GM23248 (cell line): Measurements from ENCODE around the gene BAHCC1. TPM values are rescaled to one million over a fixed set of nuclear protein-coding genes. Genes with fewer than 3 reads are reported as not detected.
A peak's percentile ranks its signal among the peaks of the same experiment; 100 is the strongest.

Experiments used
- DNase-seq: peaks from one replicate; pipeline ENCODE4 v3.0.0-alpha.2; 2015
- H2AFZ ChIP-seq: fragments of 200-600 bp; sonication (generic); 2 replicates; pipeline ENCODE4 v1.6.1; 2016; ENCODE audit warnings: antibody characterized with exemption
- H3F3A ChIP-seq: fragments of 200-600 bp; sonication (generic); 2 replicates; pipeline ENCODE4 v1.6.1; 2016; ENCODE audit warnings: mild to moderate bottlenecking, antibody characterized with exemption, mixed run types; ENCODE audit not compliant: insufficient read depth
- H3K27ac ChIP-seq: fragments of 200-600 bp; sonication (generic); 2 replicates; pipeline ENCODE4 v1.5.1; 2016; ENCODE audit warnings: mild to moderate bottlenecking
- H3K27me3 ChIP-seq: fragments of 200-600 bp; sonication (generic); replicated peaks from 2 replicates; pipeline ENCODE4 v1.6.1; 2016; ENCODE audit warnings: mild to moderate bottlenecking; ENCODE audit not compliant: insufficient read depth
- H3K36me3 ChIP-seq: fragments of 200-600 bp; sonication (generic); 2 replicates; pipeline ENCODE4 v1.6.1; 2016; ENCODE audit warnings: low read depth, mild to moderate bottlenecking
- H3K4me1 ChIP-seq: fragments of 200-600 bp; sonication (generic); 2 replicates; pipeline ENCODE4 v1.6.1; 2016; ENCODE audit warnings: mild to moderate bottlenecking; ENCODE audit not compliant: insufficient read depth
- H3K4me2 ChIP-seq: fragments of 200-600 bp; sonication (generic); one replicate; pipeline ENCODE4 v1.6.1; 2016; ENCODE audit warnings: mild to moderate bottlenecking; ENCODE audit not compliant: unreplicated experiment
- H3K4me3 ChIP-seq: fragments of 200-600 bp; sonication (generic); 2 replicates; pipeline ENCODE4 v1.5.1; 2016; ENCODE audit warnings: mild to moderate bottlenecking
- H3K79me2 ChIP-seq: fragments of 200-600 bp; sonication (generic); 2 replicates; pipeline ENCODE4 v1.6.1; 2016; ENCODE audit warnings: mild to moderate bottlenecking; ENCODE audit not compliant: insufficient read depth
- H3K9ac ChIP-seq: fragments of 200-600 bp; sonication (generic); 2 replicates; pipeline ENCODE4 v1.6.1; 2016; ENCODE audit warnings: mild to moderate bottlenecking
- H3K9me2 ChIP-seq: fragments of 200-600 bp; sonication (generic); 2 replicates; pipeline ENCODE4 v1.6.1; 2016; ENCODE audit warnings: mixed run types, mild to moderate bottlenecking, moderate library complexity; ENCODE audit not compliant: insufficient read depth
- H3K9me3 ChIP-seq: fragments of 200-600 bp; sonication (generic); one replicate; pipeline ENCODE4 v1.6.1; 2017; ENCODE audit warnings: low read depth
- H4K20me1 ChIP-seq: fragments of 200-600 bp; sonication (generic); 2 replicates; pipeline ENCODE4 v1.6.0; 2016; ENCODE audit not compliant: insufficient read depth
- EZH2 ChIP-seq: fragments of 200-600 bp; sonication (generic); IDR thresholded peaks from 2 replicates; pipeline ENCODE4 v1.6.1; 2018; ENCODE audit warnings: antibody characterized with exemption, mild to moderate bottlenecking; ENCODE audit not compliant: insufficient read depth, poor library complexity, severe bottlenecking
- EZH2phosphoT487 ChIP-seq: fragments of 200-600 bp; sonication (generic); IDR thresholded peaks from 2 replicates; pipeline ENCODE4 v1.6.1; 2018; ENCODE audit warnings: antibody characterized with exemption, moderate library complexity, mild to moderate bottlenecking, low read depth; ENCODE audit not compliant: insufficient read depth
- WGBS, 2 experiments: methylation state at CpG; one replicate each; pipeline ENCODE4 v1.1.6; 2015 to 2017; ENCODE audit warnings: low lambda C conversion rate in 2 of 2, low coverage in 1 of 2; ENCODE audit errors: missing lambda C conversion rate in 2 of 2; 5-methylcytosine and 5-hydroxymethylcytosine counted together
- in situ Hi-C: fragments of 300-500 bp; cut with MboI; formaldehyde crosslinking; loops from 2 replicates; pipeline ENCODE4 v1.15.0; 2020
- polyA plus RNA-seq: library from polyadenylated mRNA; unstranded; fragments of >200 nt; fragmentation: Nextera tagmentation; extraction: Ambion mirVana; gene quantifications from 2 replicates; pipeline ENCODE4 v1.2.1, GENCODE V29; 2016
- total RNA-seq: library from RNA; depleted of rRNA; stranded (reverse); fragments of >200 nt; shearing (Covaris generic); gene quantifications from 2 replicates; pipeline ENCODE4 v1.2.3, GENCODE V29; 2014

The BAHCC1 gene
- total and polyA plus RNA-seq, 2 experiments from 2014 or later, result 1.3 to 3.0 TPM

DNA sequence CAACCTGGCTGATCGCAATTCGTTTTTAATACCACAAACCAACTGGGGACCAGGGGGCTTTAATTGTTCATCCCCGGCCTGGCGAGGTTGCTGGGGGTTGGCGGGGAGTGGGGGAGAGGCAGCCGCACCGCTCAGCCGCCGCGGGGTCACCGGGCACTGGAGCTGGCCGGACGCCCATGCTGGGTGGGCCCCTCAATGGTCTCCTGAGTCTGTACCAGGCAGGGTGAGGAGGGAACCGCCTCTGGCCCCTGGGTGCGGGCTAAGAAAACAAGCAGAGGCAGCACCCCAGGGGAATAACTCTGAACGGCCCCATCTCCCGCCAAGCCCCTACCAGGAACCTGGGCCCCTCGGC lies 73.5 kb downstream of the BAHCC1 start:
- TF ChIP-seq EZH2, result no peak
- no peak for TF ChIP-seq EZH2phosphoT487

DNA sequence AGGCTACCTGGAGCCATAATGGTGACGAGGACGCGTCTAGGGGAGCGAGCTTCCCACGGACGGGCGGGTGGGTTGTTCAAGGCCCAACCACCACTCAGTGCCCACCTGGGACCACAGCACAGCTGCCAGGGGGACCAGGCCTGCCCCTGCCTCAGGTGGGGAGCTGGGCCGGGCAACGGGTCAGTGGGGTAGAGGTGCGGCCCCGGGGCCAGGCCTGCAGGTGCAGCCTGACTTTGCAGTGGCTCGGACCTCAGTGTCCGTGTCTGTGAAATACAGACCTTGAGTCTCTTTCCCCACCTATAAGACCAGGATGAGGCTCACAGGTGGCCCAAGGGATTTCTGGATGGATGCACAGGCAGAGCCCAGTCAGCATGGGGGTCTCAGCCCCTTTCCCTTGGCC lies 74.0 kb downstream of the BAHCC1 start:
- no peaks in the 10 kb centered on the region for H4K20me1 ChIP-seq
- H2AFZ ChIP-seq, result no peak overlapping the region
- peaks cover 13% of the 10 kb centered on the region for H3K4me1 ChIP-seq
- DNase-seq, result no peak
- no peaks in the 10 kb centered on the region for H3K9me3 ChIP-seq
- no peaks in the 10 kb centered on the region for H3K79me2 ChIP-seq
- WGBS, 2 experiments, result 85 to 88% methylated on average over 8 to 13 of the region's 13 CpGs
- in situ Hi-C loops, result no loop called here
- TF ChIP-seq EZH2 (no peak), EZH2phosphoT487 (no peak)
- H3F3A ChIP-seq, result 0 out of 2 replicates have a peak, but pooled peaks cover 9% of the 10 kb centered on the region
- no peak overlapping the region for H3K4me2 ChIP-seq
- H3K36me3 ChIP-seq, result no peaks in the 10 kb centered on the region
- H3K27me3 ChIP-seq, result no peaks in the 10 kb centered on the region
- H3K9ac ChIP-seq, result no peak overlapping the region
- H3K27ac ChIP-seq, result no peak overlapping the region
- H3K9me2 ChIP-seq, result no peaks in the 10 kb centered on the region
- no peak overlapping the region for H3K4me3 ChIP-seq

More for the DNA sequence above, 73.5 kb downstream of the BAHCC1 start:
- H3K27me3 ChIP-seq, result no peaks in the 10 kb centered on the region
- no peak overlapping the region for H3K4me2 ChIP-seq
- H3K36me3 ChIP-seq, result no peaks in the 10 kb centered on the region
- H3F3A ChIP-seq, result 0 out of 2 replicates have a peak, but pooled peaks cover 9% of the 10 kb centered on the region
- H3K4me3 ChIP-seq, result no peak overlapping the region
- no peaks in the 10 kb centered on the region for H4K20me1 ChIP-seq
- peaks cover 13% of the 10 kb centered on the region for H3K4me1 ChIP-seq
- no peak overlapping the region for H3K9ac ChIP-seq
- H3K79me2 ChIP-seq, result no peaks in the 10 kb centered on the region
- no peak overlapping the region for H3K27ac ChIP-seq
- H3K9me2 ChIP-seq, result no peaks in the 10 kb centered on the region
- H3K9me3 ChIP-seq, result no peaks in the 10 kb centered on the region
- in situ Hi-C loops, result no loop called here
- H2AFZ ChIP-seq, result no peak overlapping the region
- 84 to 95% methylated on average over 5 to 18 of the region's 18 CpGs for WGBS, 2 experiments
- DNase-seq, result no peak

DNA sequence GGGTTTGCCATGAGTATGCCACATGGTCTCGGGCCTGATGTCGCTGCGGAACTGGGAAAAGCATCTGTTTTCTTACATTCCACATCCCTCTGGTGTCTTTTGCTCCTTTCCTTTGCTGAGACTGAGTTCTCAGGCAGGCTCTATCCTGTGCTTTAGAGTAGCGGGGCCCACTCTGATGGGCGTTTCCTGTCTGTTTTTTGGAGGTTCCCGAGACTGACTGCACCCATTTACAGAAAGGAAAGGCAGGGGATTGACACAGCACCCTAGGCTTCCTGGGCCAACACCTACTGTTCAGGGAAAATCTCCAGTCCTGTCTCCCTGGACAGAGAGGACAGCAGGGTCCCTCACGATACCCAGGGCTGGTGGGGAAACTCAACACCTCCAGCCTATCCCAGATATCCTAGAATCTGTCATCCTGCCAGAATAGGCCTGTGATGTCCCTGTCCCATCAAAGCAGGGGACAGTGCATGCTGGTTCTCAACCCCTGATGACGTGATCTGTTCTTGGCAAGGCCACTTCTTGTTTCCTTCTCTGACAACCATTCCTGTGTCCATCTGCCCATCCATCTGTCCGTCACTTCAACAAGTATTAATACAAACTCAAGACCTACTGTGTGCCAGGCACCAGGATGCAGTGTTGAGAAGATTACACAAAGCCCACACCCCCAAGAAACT lies 75.2 kb downstream of the BAHCC1 start:
- no peak for TF ChIP-seq EZH2
- no peak for TF ChIP-seq EZH2phosphoT487
- H3K9me2 ChIP-seq, result no peaks in the 10 kb centered on the region
- H3K4me1 ChIP-seq, result peaks cover 13% of the 10 kb centered on the region
- no peak overlapping the region for H3K9ac ChIP-seq
- H3K79me2 ChIP-seq, result no peaks in the 10 kb centered on the region
- in situ Hi-C loops, result loop anchor here (10.0 kb wide), 1 partner anchor 206 kb away; no protein-coding TSS in a partner anchor
- WGBS, 2 experiments, result 94 to 96% methylated on average over 9 of the region's 9 CpGs
- H2AFZ ChIP-seq, result no peak overlapping the region
- no peaks in the 10 kb centered on the region for H3K36me3 ChIP-seq
- no peaks in the 10 kb centered on the region for H4K20me1 ChIP-seq
- H3K27ac ChIP-seq, result no peak overlapping the region
- H3K9me3 ChIP-seq, result no peaks in the 10 kb centered on the region
- no peak overlapping the region for H3K4me3 ChIP-seq
- 0 out of 2 replicates have a peak, but pooled peaks cover 9% of the 10 kb centered on the region for H3F3A ChIP-seq
- no peak overlapping the region for H3K4me2 ChIP-seq
- DNase-seq, result no peak
- no peaks in the 10 kb centered on the region for H3K27me3 ChIP-seq

DNA sequence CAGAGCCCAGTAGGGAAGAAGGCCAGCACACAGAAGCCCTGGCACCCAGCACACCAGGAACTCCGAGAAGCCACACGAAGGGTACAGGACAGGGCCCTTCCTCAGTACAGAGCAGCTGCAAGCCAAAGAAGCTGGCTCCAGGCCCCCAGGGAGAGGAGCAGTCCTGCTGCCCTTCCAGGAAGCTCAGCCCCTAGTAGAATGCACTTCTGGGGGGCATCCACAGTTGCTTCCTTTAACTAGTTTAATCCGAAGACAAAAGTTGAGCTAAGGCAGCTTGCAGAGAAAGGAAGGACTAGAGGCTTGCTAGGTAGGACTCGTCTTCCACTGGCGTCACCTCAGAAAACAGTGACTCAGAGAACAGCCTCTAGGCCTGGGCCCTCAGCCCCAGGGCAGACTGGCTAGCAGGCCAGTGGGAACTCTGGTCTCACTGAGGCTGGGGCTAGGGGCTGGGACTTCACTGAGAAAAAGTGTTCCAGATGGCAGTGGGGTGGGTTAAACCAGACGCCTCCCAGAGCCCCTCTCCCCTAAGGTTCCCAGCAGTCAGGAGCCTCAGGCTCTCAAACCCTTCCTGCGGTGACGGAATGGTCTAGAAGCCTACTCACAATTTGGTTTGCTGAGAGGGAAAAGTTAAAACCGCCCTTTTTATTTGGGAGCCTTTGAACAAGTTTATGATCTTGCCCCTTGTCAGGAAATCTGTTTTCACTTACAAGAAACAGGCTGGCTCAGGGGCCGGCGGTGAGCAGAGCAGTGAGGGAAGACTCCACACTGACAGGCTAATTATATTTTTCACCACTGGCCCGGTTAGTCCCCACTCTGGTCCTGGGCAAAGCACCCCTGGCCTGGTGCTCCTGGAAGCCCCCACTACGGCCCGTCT lies 75.9 kb downstream of the BAHCC1 start:
- no peaks in the 10 kb centered on the region for H3K9me3 ChIP-seq
- 0 out of 2 replicates have a peak, but pooled peaks cover 9% of the 10 kb centered on the region for H3F3A ChIP-seq
- H3K4me3 ChIP-seq, result peak overlapping the region; percentile 63
- H3K4me2 ChIP-seq, result peak overlapping the region; percentile 66
- H2AFZ ChIP-seq, result peak overlapping the region; percentile 77
- TF ChIP-seq EZH2phosphoT487 (no peak), EZH2 (no peak)
- no peaks in the 10 kb centered on the region for H3K9me2 ChIP-seq
- H3K27me3 ChIP-seq, result no peaks in the 10 kb centered on the region
- no peaks in the 10 kb centered on the region for H3K36me3 ChIP-seq
- H4K20me1 ChIP-seq, result no peaks in the 10 kb centered on the region
- 35 to 41% methylated on average over 14 of the region's 14 CpGs for WGBS, 2 experiments
- peak overlapping the region; percentile 55 for H3K27ac ChIP-seq
- H3K9ac ChIP-seq, result peak overlapping the region; percentile 57
- no peaks in the 10 kb centered on the region for H3K79me2 ChIP-seq
- H3K4me1 ChIP-seq, result peaks cover 13% of the 10 kb centered on the region
- in situ Hi-C loops, result loop anchor here (10.0 kb wide), 1 partner anchor 206 kb away; no protein-coding TSS in a partner anchor
- peak; percentile 74 for DNase-seq
